ENCODE data around the gene RBM7. TPM values are rescaled to one million over a fixed set of nuclear protein-coding genes. Genes with fewer than 3 reads are reported as not detected.

The RBM7 gene
- polyA plus RNA-seq, 1 donor from 2014 or later = 36.2 TPM

GRCh38 chr11:114432893-114433292 is 32.4 kb downstream of the RBM7 start:
- TF ChIP-seq RAD21 (conservative IDR thresholded peaks at IDR 0.05) (no peak), REST (IDR thresholded peaks at IDR 0.05; ENCODE audit: borderline replicate concordance) (no peak), POLR2AphosphoS5 (IDR thresholded peaks at IDR 0.05) (no peak), CTCF (IDR thresholded peaks at IDR 0.05; ENCODE audit: poor library complexity, severe bottlenecking) (no peak), TAF1 (IDR thresholded peaks at IDR 0.05; ENCODE audit: low read depth) (no peak), MXI1 (conservative IDR thresholded peaks at IDR 0.05; ENCODE audit: poor library complexity, severe bottlenecking) (no peak)
- Histone ChIP-seq H3K4me3 (ENCODE audit: low read length) (no peak overlapping the region), H3K79me2 (replicated peaks; ENCODE audit: insufficient read depth, low read length) (no peaks in the 10 kb centered on the region), H3K36me3 (ENCODE audit: insufficient read depth, low read length) (no peaks in the 10 kb centered on the region), H3K9me3 (ENCODE audit: low read length) (no peaks in the 10 kb centered on the region), H3K27me3 (ENCODE audit: insufficient read depth, low read depth, low read length) (no peaks in the 10 kb centered on the region), H3K27ac (ENCODE audit: low read length) (no peak overlapping the region), H3K9ac (ENCODE audit: low read length) (no peak overlapping the region), H4K20me1 (ENCODE audit: insufficient read depth) (no peaks in the 10 kb centered on the region), H2AFZ (ENCODE audit: low read depth, low read length) (no peak overlapping the region), H3K4me2 (ENCODE audit: low read length) (no peak overlapping the region), H3F3A (ENCODE audit: insufficient read depth, low read length, poor library complexity, severe bottlenecking) (no peaks in the 10 kb centered on the region), H3K9me2 (ENCODE audit: insufficient read depth, low read length) (no peaks in the 10 kb centered on the region)

DNA sequence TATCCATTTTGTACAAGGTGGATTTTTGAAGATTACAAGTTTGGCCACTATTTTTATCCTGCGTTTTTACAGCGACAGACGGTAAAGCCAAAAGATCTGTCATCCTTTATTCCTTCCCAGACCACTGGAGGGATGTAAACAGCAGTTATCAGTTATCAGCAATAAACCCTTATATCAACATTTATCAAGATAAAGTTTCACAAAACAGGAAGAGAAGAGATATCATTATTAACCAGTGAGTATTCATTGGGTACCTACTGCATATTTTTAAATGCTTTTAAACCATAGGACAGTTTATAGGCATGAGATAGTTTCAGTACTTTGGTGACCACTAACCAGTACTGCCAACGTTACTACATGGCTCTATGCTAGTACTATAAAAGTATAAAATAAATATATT is 32.9 kb downstream of the RBM7 start:
- Histone ChIP-seq H3K27me3 (ENCODE audit: insufficient read depth, low read depth, low read length) (no peaks in the 10 kb centered on the region), H3F3A (ENCODE audit: insufficient read depth, low read length, poor library complexity, severe bottlenecking) (no peaks in the 10 kb centered on the region), H3K9ac (ENCODE audit: low read length) (no peak overlapping the region), H3K4me2 (ENCODE audit: low read length) (no peak overlapping the region), H3K79me2 (replicated peaks; ENCODE audit: insufficient read depth, low read length) (no peaks in the 10 kb centered on the region), H4K20me1 (ENCODE audit: insufficient read depth) (no peaks in the 10 kb centered on the region), H3K4me3 (ENCODE audit: low read length) (no peak overlapping the region), H3K27ac (ENCODE audit: low read length) (no peak overlapping the region), H3K36me3 (ENCODE audit: insufficient read depth, low read length) (no peaks in the 10 kb centered on the region), H2AFZ (ENCODE audit: low read depth, low read length) (no peak overlapping the region), H3K9me3 (ENCODE audit: low read length) (no peaks in the 10 kb centered on the region), H3K9me2 (ENCODE audit: insufficient read depth, low read length) (no peaks in the 10 kb centered on the region)
- TF ChIP-seq REST (IDR thresholded peaks at IDR 0.05; ENCODE audit: borderline replicate concordance) (no peak), SMC3 (conservative IDR thresholded peaks at IDR 0.05; ENCODE audit: poor library complexity) (no peak), TAF1 (IDR thresholded peaks at IDR 0.05; ENCODE audit: low read depth) (no peak), RAD21 (conservative IDR thresholded peaks at IDR 0.05) (no peak), POLR2AphosphoS5 (IDR thresholded peaks at IDR 0.05) (no peak), EP300 (conservative IDR thresholded peaks at IDR 0.05; ENCODE audit: poor library complexity, severe bottlenecking) (no peak), CTCF (IDR thresholded peaks at IDR 0.05; ENCODE audit: poor library complexity, severe bottlenecking) (no peak), EZH2 (IDR thresholded peaks at IDR 0.05; ENCODE audit: borderline replicate concordance, insufficient read depth, low read length, poor library complexity, severe bottlenecking) (no peak), MXI1 (conservative IDR thresholded peaks at IDR 0.05; ENCODE audit: poor library complexity, severe bottlenecking) (no peak)

All from neural cell (in vitro differentiated cells).